Limb (tissue), 2 donors: Measurements from ENCODE around the gene PMIS2.
"Not testable (repeated sequence)": the region's sequence is repeated elsewhere in the genome, so short reads cannot be mapped to it uniquely, and the experiment has no call there.

Source experiments
- DNase-seq, 2 donors: peaks; one replicate each; pipeline ENCODE4 v3.0.0-alpha.2; 2016; ENCODE audit errors: extremely low spot score in 2 of 2

PMIS2 gene

GRCh38 chr19:35587321-35587720 is 1.3 kb downstream of the PMIS2 start:
- no peak for DNase-seq

- DNase-seq, result no peak
These were observed 4.9 kb downstream of the PMIS2 start for GRCh38 chr19:35590875-35591274.

GRCh38 chr19:35592226-35592625 is 6.3 kb downstream of the PMIS2 start:
- peak in 1 of 2 donors; percentile 30 for DNase-seq

GRCh38 chr19:35595026-35595425 is 9.1 kb downstream of the PMIS2 start:
- not testable (repeated sequence) for DNase-seq

- DNase-seq, result no peak
These were observed 10.0 kb downstream of the PMIS2 start for GRCh38 chr19:35595928-35596327.

- no peak for DNase-seq
These were observed 10.5 kb downstream of the PMIS2 start for GRCh38 chr19:35596366-35596999.

- no peak for DNase-seq
These were observed 16.0 kb downstream of the PMIS2 start for GRCh38 chr19:35601971-35602370.

- not testable (repeated sequence) for DNase-seq
These were observed 18.5 kb downstream of the PMIS2 start for GRCh38 chr19:35604436-35604835.

GRCh38 chr19:35607170-35607569 is 21.2 kb downstream of the PMIS2 start:
- DNase-seq, result not testable (repeated sequence)

- DNase-seq, result no peak
These were observed 21.7 kb downstream of the PMIS2 start for GRCh38 chr19:35607661-35608060.

GRCh38 chr19:35608251-35608650 is 22.3 kb downstream of the PMIS2 start:
- no peak for DNase-seq

- no peak for DNase-seq
These were observed 23.9 kb downstream of the PMIS2 start for GRCh38 chr19:35609851-35610353.

- no peak for DNase-seq
These were observed 26.2 kb downstream of the PMIS2 start for GRCh38 chr19:35612224-35612558.

GRCh38 chr19:35612559-35613321 is 26.8 kb downstream of the PMIS2 start, which contains the start of gene HAUS5:
HAUS5 (plus strand) TSS chr19:35612735; CDS start chr19:35612795, 60 bp downstream.
- peak; percentile 93 to 98 for DNase-seq

GRCh38 chr19:35613574-35613973 is 27.6 kb downstream of the PMIS2 start:
- DNase-seq, result no peak

GRCh38 chr19:35615036-35615435 is 29.1 kb downstream of the PMIS2 start:
- DNase-seq, result no peak

GRCh38 chr19:35618857-35619256 is 32.9 kb downstream of the PMIS2 start:
- no peak for DNase-seq

GRCh38 chr19:35619290-35619923 is 33.4 kb downstream of the PMIS2 start:
- DNase-seq, result no peak

GRCh38 chr19:35620001-35620400 is 34.0 kb downstream of the PMIS2 start:
- no peak for DNase-seq

GRCh38 chr19:35621708-35622107 is 35.7 kb downstream of the PMIS2 start:
- DNase-seq, result no peak

GRCh38 chr19:35622750-35623149 is 36.8 kb downstream of the PMIS2 start:
- DNase-seq, result no peak

GRCh38 chr19:35623327-35624010 is 37.5 kb downstream of the PMIS2 start:
- no peak for DNase-seq
